Effector CD8-positive, alpha-beta T cell (primary cell): Measurements from ENCODE around the gene STARD3.
A peak's percentile ranks its signal among the peaks of the same experiment; 100 is the strongest.

ENCODE experiments used
- DNase-seq: peaks from one replicate; lab custom pipeline; 2025; lab: John Stamatoyannopoulos, UW

The STARD3 gene

GRCh38 chr17:39672522-39673334 lies 35.8 kb downstream of the STARD3 start:
- no peak for DNase-seq

- no peak for DNase-seq
Measured at GRCh38 chr17:39673335-39674081, 36.6 kb downstream of the STARD3 start.

GRCh38 chr17:39674179-39674578 lies 37.2 kb downstream of the STARD3 start:
- no peak for DNase-seq

- no peak for DNase-seq
Measured at GRCh38 chr17:39674702-39675389, 37.9 kb downstream of the STARD3 start.

GRCh38 chr17:39675390-39676082 lies 38.6 kb downstream of the STARD3 start:
- DNase-seq: no peak

- no peak for DNase-seq
Measured at GRCh38 chr17:39676198-39676819, 39.4 kb downstream of the STARD3 start.

GRCh38 chr17:39677072-39677471 lies 40.1 kb downstream of the STARD3 start:
- no peak for DNase-seq

GRCh38 chr17:39677542-39678339 lies 40.8 kb downstream of the STARD3 start:
- DNase-seq: no peak

GRCh38 chr17:39678340-39679116 lies 41.6 kb downstream of the STARD3 start:
- no peak for DNase-seq

- DNase-seq: no peak
Measured at GRCh38 chr17:39679521-39680192, 42.7 kb downstream of the STARD3 start.

- no peak for DNase-seq
Measured at GRCh38 chr17:39683295-39683939, 46.5 kb downstream of the STARD3 start.

GRCh38 chr17:39684369-39685192 lies 47.6 kb downstream of the STARD3 start:
- no peak for DNase-seq

- no peak for DNase-seq
Measured at GRCh38 chr17:39687101-39687545, 50.2 kb downstream of the STARD3 start.

- DNase-seq: peak; percentile 73
Measured at GRCh38 chr17:39687546-39688474, 50.9 kb downstream of the STARD3 start, which contains the start of gene PGAP3. Gene PGAP3, minus strand, starts transcription at chr17:39688057. Its CDS starts 43 bp downstream, at chr17:39688014.

GRCh38 chr17:39688475-39688835 lies 51.5 kb downstream of the STARD3 start:
- DNase-seq: no peak

GRCh38 chr17:39688945-39689344 lies 52.0 kb downstream of the STARD3 start:
- no peak for DNase-seq

- DNase-seq: no peak
Measured at GRCh38 chr17:39694593-39694992, 57.6 kb downstream of the STARD3 start.
